ENCODE measurements around the gene DDX10.
"Not testable (repeated sequence)": the region's sequence is repeated elsewhere in the genome, so short reads cannot be mapped to it uniquely, and the experiment has no call there.

The DDX10 gene

GRCh38 chr11:108823960-108824359 lies 159.1 kb downstream of the DDX10 start:
- DNase-seq (ENCODE audit: low read depth in 2 of 2) = not testable (repeated sequence)

GRCh38 chr11:108824545-108824944 lies 159.7 kb downstream of the DDX10 start:
- no peak for DNase-seq (ENCODE audit: low read depth in 2 of 2)

GRCh38 chr11:108825381-108825780 lies 160.5 kb downstream of the DDX10 start:
- DNase-seq (ENCODE audit: low read depth in 2 of 2) = no peak

- DNase-seq (ENCODE audit: low read depth in 2 of 2) = no peak
Measured at GRCh38 chr11:108826136-108826535, 161.3 kb downstream of the DDX10 start.

- DNase-seq (ENCODE audit: low read depth in 2 of 2) = no peak
Measured at GRCh38 chr11:108835624-108836023, 170.8 kb downstream of the DDX10 start.

GRCh38 chr11:108836541-108836940 lies 171.7 kb downstream of the DDX10 start:
- DNase-seq (ENCODE audit: low read depth in 2 of 2) = no peak

GRCh38 chr11:108838102-108838791 lies 173.4 kb downstream of the DDX10 start:
- no peak for DNase-seq (ENCODE audit: low read depth in 2 of 2)

GRCh38 chr11:108838792-108839105 lies 173.9 kb downstream of the DDX10 start:
- no peak for DNase-seq (ENCODE audit: low read depth in 2 of 2)

GRCh38 chr11:108846009-108846408 lies 181.1 kb downstream of the DDX10 start:
- no peak for DNase-seq (ENCODE audit: low read depth in 2 of 2)

- DNase-seq (ENCODE audit: low read depth in 2 of 2) = no peak
Measured at GRCh38 chr11:108847298-108847990, 182.6 kb downstream of the DDX10 start.

GRCh38 chr11:108851781-108852180 lies 186.9 kb downstream of the DDX10 start:
- DNase-seq (ENCODE audit: low read depth in 2 of 2) = no peak

GRCh38 chr11:108852701-108853100 lies 187.8 kb downstream of the DDX10 start:
- no peak for DNase-seq (ENCODE audit: low read depth in 2 of 2)

GRCh38 chr11:108853151-108853550 lies 188.3 kb downstream of the DDX10 start:
- no peak for DNase-seq (ENCODE audit: low read depth in 2 of 2)

- no peak for DNase-seq (ENCODE audit: low read depth in 2 of 2)
Measured at GRCh38 chr11:108853864-108854263, 189.0 kb downstream of the DDX10 start.

GRCh38 chr11:108854346-108854745 lies 189.5 kb downstream of the DDX10 start:
- no peak for DNase-seq (ENCODE audit: low read depth in 2 of 2)

- no peak for DNase-seq (ENCODE audit: low read depth in 2 of 2)
Measured at GRCh38 chr11:108857382-108857781, 192.5 kb downstream of the DDX10 start.

GRCh38 chr11:108858622-108859021 lies 193.8 kb downstream of the DDX10 start:
- DNase-seq (ENCODE audit: low read depth in 2 of 2) = no peak

- no peak for DNase-seq (ENCODE audit: low read depth in 2 of 2)
Measured at GRCh38 chr11:108859510-108859909, 194.6 kb downstream of the DDX10 start.

GRCh38 chr11:108863528-108863927 lies 198.7 kb downstream of the DDX10 start:
- DNase-seq (ENCODE audit: low read depth in 2 of 2) = no peak

GRCh38 chr11:108865406-108865805 lies 200.5 kb downstream of the DDX10 start:
- no peak for DNase-seq (ENCODE audit: low read depth in 2 of 2)

GRCh38 chr11:108866781-108867180 lies 201.9 kb downstream of the DDX10 start:
- no peak for DNase-seq (ENCODE audit: low read depth in 2 of 2)

GRCh38 chr11:108870373-108871020 lies 205.6 kb downstream of the DDX10 start:
- DNase-seq (ENCODE audit: low read depth in 2 of 2) = no peak

- DNase-seq (ENCODE audit: low read depth in 2 of 2) = no peak
Measured at GRCh38 chr11:108871152-108871551, 206.3 kb downstream of the DDX10 start.

Measured in stimulated activated CD4-positive, alpha-beta T cell treated with anti-CD3 and anti-CD28 coated beads, Interleukin-15, amount 100 ng/mL, for 48 hours (primary cell).